Measurements from ENCODE around the gene ZNF804A.

ZNF804A gene

DNA sequence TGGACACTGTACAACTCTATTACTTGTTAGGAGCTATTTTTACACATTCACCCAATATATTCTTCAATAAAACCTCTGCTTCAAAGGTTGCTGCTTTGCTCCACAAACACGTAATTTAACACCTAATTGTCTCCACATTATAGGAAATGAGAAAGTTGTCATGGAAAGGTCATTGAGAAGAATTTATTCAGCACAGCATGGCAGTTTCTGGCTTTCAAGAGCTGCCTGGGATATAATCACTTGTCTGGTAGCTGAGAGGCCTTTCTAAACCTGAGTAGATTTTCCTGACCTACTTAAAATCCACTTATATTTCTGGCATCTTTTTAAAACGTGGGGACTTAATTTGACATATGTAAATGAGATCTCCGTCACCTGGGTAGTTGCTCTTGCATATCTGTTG is 216.1 kb downstream of the ZNF804A start:
- no peak overlapping the region for H3K27ac ChIP-seq
- no peaks in the 10 kb centered on the region for H3K27me3 ChIP-seq
- no peak for TF ChIP-seq CTCF (IDR thresholded peaks at IDR 0.05)
- no peaks in the 10 kb centered on the region for H3K36me3 ChIP-seq
- H3K9me3 ChIP-seq = no peaks in the 10 kb centered on the region
- H3K4me3 ChIP-seq = no peak overlapping the region
- H3K4me1 ChIP-seq = no peaks in the 10 kb centered on the region
- intact Hi-C loops (cut with DNase I; ENCODE audit: low total_unique reads) = no loop called here
- no peak for DNase-seq

DNA sequence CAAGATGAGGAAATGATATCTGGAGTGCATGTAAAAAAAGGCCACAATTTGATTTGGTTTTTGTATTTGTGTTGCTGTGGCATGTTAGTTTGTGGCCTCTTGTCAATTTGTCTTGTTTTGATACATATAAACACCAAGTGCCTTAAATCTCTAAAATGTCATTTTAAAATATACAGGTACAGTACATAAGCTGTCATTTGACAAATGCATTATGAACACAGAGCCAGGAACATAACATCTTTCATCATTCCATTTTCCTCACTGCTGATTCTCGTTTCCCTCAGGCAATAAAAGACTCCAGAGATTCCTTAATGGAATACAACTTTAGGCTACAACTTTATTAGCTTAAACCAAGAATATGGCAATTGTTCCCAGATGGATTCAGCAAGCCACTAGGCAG is 217.5 kb downstream of the ZNF804A start:
- Histone ChIP-seq H3K9me3 (peaks cover 0 to 3% (median 0%) of the 10 kb centered on the region in 3 donors), H3K36me3 (no peaks in the 10 kb centered on the region), H3K27me3 (no peaks in the 10 kb centered on the region), H3K4me3 (no peak overlapping the region), H3K27ac (no peak overlapping the region), H3K4me1 (no peaks in the 10 kb centered on the region)
- TF ChIP-seq CTCF (IDR thresholded peaks at IDR 0.05) = no peak
- no peak for DNase-seq
- intact Hi-C loops (cut with DNase I; ENCODE audit: low total_unique reads) = no loop called here

DNA sequence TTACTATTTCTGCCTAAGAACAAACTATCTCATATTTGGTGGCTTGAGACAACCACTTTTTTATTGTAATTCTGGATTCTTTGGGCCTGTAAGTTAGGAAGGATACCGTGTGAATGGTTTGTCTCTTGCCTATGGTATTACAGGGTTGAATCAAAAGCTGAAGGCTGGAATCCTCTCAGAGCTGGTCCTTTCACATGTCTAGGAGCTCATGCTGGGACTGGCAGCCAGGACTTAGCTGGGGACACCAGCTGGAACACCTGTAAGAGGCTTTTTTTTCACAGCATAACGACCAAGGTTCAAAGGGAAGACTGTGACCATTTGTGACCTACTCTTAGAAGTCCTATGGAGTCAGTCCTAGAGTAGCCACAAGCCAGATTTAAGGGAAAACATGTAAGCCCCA is 226.3 kb downstream of the ZNF804A start:
- Histone ChIP-seq H3K36me3 (no peaks in the 10 kb centered on the region), H3K4me1 (no peaks in the 10 kb centered on the region), H3K27ac (no peak overlapping the region), H3K27me3 (no peaks in the 10 kb centered on the region), H3K4me3 (no peak overlapping the region), H3K9me3 (peaks cover 0 to 4% (median 0%) of the 10 kb centered on the region in 3 donors)
- TF ChIP-seq CTCF (IDR thresholded peaks at IDR 0.05) = no peak
- intact Hi-C loops (cut with DNase I; ENCODE audit: low total_unique reads) = no loop called here
- no peak for DNase-seq

- TF ChIP-seq CTCF (IDR thresholded peaks at IDR 0.05) = no peak
- no peaks in the 10 kb centered on the region for H3K36me3 ChIP-seq
- intact Hi-C loops (cut with DNase I; ENCODE audit: low total_unique reads) = no loop called here
- no peak overlapping the region for H3K27ac ChIP-seq
- no peak for DNase-seq
- H3K27me3 ChIP-seq = no peaks in the 10 kb centered on the region
- no peaks in the 10 kb centered on the region for H3K9me3 ChIP-seq
- H3K4me3 ChIP-seq = no peak overlapping the region
- no peaks in the 10 kb centered on the region for H3K4me1 ChIP-seq
Measured at GRCh38 chr2:184830531-184830930, 232.2 kb downstream of the ZNF804A start.

GRCh38 chr2:184834699-184835397 is 236.5 kb downstream of the ZNF804A start:
- Histone ChIP-seq H3K27ac (no peak overlapping the region), H3K36me3 (no peaks in the 10 kb centered on the region), H3K4me1 (no peaks in the 10 kb centered on the region), H3K27me3 (no peaks in the 10 kb centered on the region), H3K4me3 (no peak overlapping the region), H3K9me3 (no peaks in the 10 kb centered on the region)
- intact Hi-C loops (cut with DNase I; ENCODE audit: low total_unique reads) = no loop called here
- no peak for TF ChIP-seq CTCF (IDR thresholded peaks at IDR 0.05)
- DNase-seq = no peak

DNA sequence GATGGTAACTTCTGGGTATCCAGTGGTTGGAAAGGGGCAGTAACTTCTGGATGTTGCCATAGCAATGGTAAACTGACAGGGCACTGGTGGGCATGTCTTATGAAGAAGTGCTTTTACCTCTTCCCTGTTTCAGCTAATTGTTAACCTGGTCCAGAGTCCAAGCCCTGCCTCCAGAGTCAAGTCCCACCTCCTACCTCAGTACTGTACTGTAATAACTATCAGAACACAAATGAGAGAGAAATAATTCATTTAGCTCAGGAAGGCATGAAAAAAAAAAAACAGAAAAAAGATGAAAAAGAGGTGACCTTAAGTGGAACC is 237.0 kb downstream of the ZNF804A start:
- intact Hi-C loops (cut with DNase I; ENCODE audit: low total_unique reads) = no loop called here
- Histone ChIP-seq H3K27ac (no peak overlapping the region), H3K9me3 (no peaks in the 10 kb centered on the region), H3K36me3 (no peaks in the 10 kb centered on the region), H3K4me3 (no peak overlapping the region), H3K4me1 (no peaks in the 10 kb centered on the region), H3K27me3 (no peaks in the 10 kb centered on the region)
- no peak for DNase-seq
- TF ChIP-seq CTCF (IDR thresholded peaks at IDR 0.05) = no peak

All from tibial artery (tissue), 4 donors.